SK-N-MC (cell line): ENCODE results near the gene DDIT4.
A peak's percentile ranks its signal among the peaks of the same experiment; 100 is the strongest.

Source experiments
- DNase-seq: peaks from one replicate; pipeline ENCODE4 v3.0.0-alpha.2; 2011; ENCODE audit warnings: low read depth, low spot score
- H3K27ac ChIP-seq: fragments of 200-600 bp; sonication (generic); 2 replicates; pipeline ENCODE4 v1.5.1; 2016; ENCODE audit warnings: mixed run types
- H3K36me3 ChIP-seq: fragments of 200-600 bp; sonication (generic); 2 replicates; pipeline ENCODE4 v1.6.1; 2017; ENCODE audit warnings: antibody characterized with exemption, low read length, mixed read lengths; ENCODE audit not compliant: insufficient read depth
- H3K4me3 ChIP-seq: fragments of 200-600 bp; sonication (generic); 2 replicates; pipeline ENCODE4 v1.5.1; 2016
- H3K9ac ChIP-seq: fragments of 200-600 bp; sonication (generic); 2 replicates; pipeline ENCODE4 v1.8.0; 2017; ENCODE audit warnings: mixed run types, mixed read lengths; ENCODE audit not compliant: insufficient read length
- H3K9me3 ChIP-seq: fragments of 200-600 bp; sonication (generic); 2 replicates; pipeline ENCODE4 v1.6.1; 2017; ENCODE audit warnings: low read depth, mild to moderate bottlenecking, antibody characterized with exemption, low read length, moderate library complexity, mixed read lengths
- EZH2 ChIP-seq: fragments of 200-600 bp; sonication (generic); IDR thresholded peaks from one replicate; pipeline ENCODE4 v1.6.1; 2017; ENCODE audit warnings: antibody characterized with exemption
- FOXP2 ChIP-seq: optimal IDR thresholded peaks from 2 replicates; pipeline ENCODE3; 2011; ENCODE audit warnings: mild to moderate bottlenecking, moderate library complexity; ENCODE audit not compliant: insufficient read depth; ENCODE audit errors: extremely low read length, control extremely low read depth
- POLR2AphosphoS5 ChIP-seq: IDR thresholded peaks from 2 replicates; pipeline ENCODE4 v1.6.1; 2012; ENCODE audit warnings: mild to moderate bottlenecking, low read depth, low read length, borderline replicate concordance

The DDIT4 gene

GRCh38 chr10:72310241-72310633, 36.5 kb downstream of the DDIT4 start:
- no peak overlapping the region for H3K4me3 ChIP-seq
- TF ChIP-seq EZH2 (no peak), POLR2AphosphoS5 (no peak), FOXP2 (no peak)
- no peak overlapping the region for H3K9ac ChIP-seq
- no peak overlapping the region for H3K27ac ChIP-seq
- H3K36me3 ChIP-seq: no peaks in the 10 kb centered on the region
- no peaks in the 10 kb centered on the region for H3K9me3 ChIP-seq
- DNase-seq: no peak

- no peak overlapping the region for H3K27ac ChIP-seq
- H3K36me3 ChIP-seq: no peaks in the 10 kb centered on the region
- H3K4me3 ChIP-seq: no peak overlapping the region
- DNase-seq: no peak
- H3K9ac ChIP-seq: no peak overlapping the region
- no peaks in the 10 kb centered on the region for H3K9me3 ChIP-seq
- TF ChIP-seq EZH2: no peak
- no peak for TF ChIP-seq FOXP2
- no peak for TF ChIP-seq POLR2AphosphoS5
These were observed 36.9 kb downstream of the DDIT4 start for GRCh38 chr10:72310636-72311035.

- H3K4me3 ChIP-seq: no peak overlapping the region
- no peaks in the 10 kb centered on the region for H3K36me3 ChIP-seq
- TF ChIP-seq POLR2AphosphoS5 (no peak), EZH2 (no peak), FOXP2 (no peak)
- H3K27ac ChIP-seq: no peak overlapping the region
- H3K9ac ChIP-seq: no peak overlapping the region
- no peak for DNase-seq
- H3K9me3 ChIP-seq: no peaks in the 10 kb centered on the region
These were observed 37.9 kb downstream of the DDIT4 start for GRCh38 chr10:72311667-72312066.

GRCh38 chr10:72312865-72313391, 39.2 kb downstream of the DDIT4 start:
- TF ChIP-seq EZH2 (no peak), FOXP2 (no peak), POLR2AphosphoS5 (no peak)
- no peak overlapping the region for H3K4me3 ChIP-seq
- no peaks in the 10 kb centered on the region for H3K36me3 ChIP-seq
- no peak overlapping the region for H3K9ac ChIP-seq
- H3K9me3 ChIP-seq: no peaks in the 10 kb centered on the region
- no peak overlapping the region for H3K27ac ChIP-seq
- DNase-seq: no peak

GRCh38 chr10:72314263-72314662, 40.5 kb downstream of the DDIT4 start:
- Histone ChIP-seq H3K27ac (no peak overlapping the region), H3K9ac (no peak overlapping the region), H3K4me3 (no peak overlapping the region), H3K9me3 (no peaks in the 10 kb centered on the region), H3K36me3 (no peaks in the 10 kb centered on the region)
- no peak for DNase-seq
- TF ChIP-seq EZH2 (no peak), POLR2AphosphoS5 (no peak), FOXP2 (no peak)

GRCh38 chr10:72315054-72315453, 41.3 kb downstream of the DDIT4 start:
- TF ChIP-seq POLR2AphosphoS5: no peak
- Histone ChIP-seq H3K4me3 (no peak overlapping the region), H3K27ac (no peak overlapping the region; the same call in 1 of the 2 replicates), H3K9ac (no peak overlapping the region), H3K36me3 (no peaks in the 10 kb centered on the region), H3K9me3 (no peaks in the 10 kb centered on the region)
- DNase-seq: no peak

GRCh38 chr10:72315611-72316385, 42.1 kb downstream of the DDIT4 start:
- H3K36me3 ChIP-seq: no peaks in the 10 kb centered on the region
- no peak for TF ChIP-seq FOXP2
- TF ChIP-seq POLR2AphosphoS5: no peak
- TF ChIP-seq EZH2: no peak
- no peak for DNase-seq
- no peak overlapping the region for H3K4me3 ChIP-seq
- no peak overlapping the region for H3K9ac ChIP-seq
- H3K27ac ChIP-seq: peak overlapping the region; percentile 50; the same call in 1 of the 2 replicates
- no peaks in the 10 kb centered on the region for H3K9me3 ChIP-seq

GRCh38 chr10:72316386-72316700, 42.6 kb downstream of the DDIT4 start:
- DNase-seq: no peak
- TF ChIP-seq POLR2AphosphoS5 (no peak), FOXP2 (no peak), EZH2 (no peak)
- H3K36me3 ChIP-seq: no peaks in the 10 kb centered on the region
- no peak overlapping the region for H3K9ac ChIP-seq
- H3K27ac ChIP-seq: 0 out of 2 replicates have a peak overlapping the region, but pooled peaks have one; percentile 50
- no peaks in the 10 kb centered on the region for H3K9me3 ChIP-seq
- no peak overlapping the region for H3K4me3 ChIP-seq

- no peak for TF ChIP-seq POLR2AphosphoS5
- TF ChIP-seq FOXP2: no peak
- TF ChIP-seq EZH2: no peak
- Histone ChIP-seq H3K9ac (no peak overlapping the region), H3K36me3 (no peaks in the 10 kb centered on the region), H3K4me3 (no peak overlapping the region), H3K27ac (0 out of 2 replicates have a peak overlapping the region, but pooled peaks have one; percentile 25), H3K9me3 (no peaks in the 10 kb centered on the region)
- DNase-seq: no peak
These were observed 43.2 kb downstream of the DDIT4 start for GRCh38 chr10:72316748-72317435.
